ENCODE data around the gene CCDC136. TPM values are rescaled to one million over a fixed set of nuclear protein-coding genes. Genes with fewer than 3 reads are reported as not detected.

The CCDC136 gene
- total RNA-seq, 4 donors from 2014 or later, result 0.61 to 15.8 (median 9.3) TPM

- H3K4me3 ChIP-seq, result no peak overlapping the region
- H3K27me3 ChIP-seq, result no peaks in the 10 kb centered on the region
- DNase-seq (peak in 1 of 2 donors; percentile 38), ATAC-seq (no peak)
- in situ Hi-C loops (cut with MboI; ENCODE audit: low sequenced_read_pairs in 4 of 4) (loop anchor here in 2 of 4 donors (10.0 to 25.0 kb wide), 3 partner anchors 76 to 409 kb away; partner anchors contain the start of genes CCDC136 (in 1 of the 2) and HILPDA (in 1 of the 2)), intact Hi-C loops (cut with DNase I; ENCODE audit: low total_unique reads) (no loop called here)
- TF ChIP-seq POLR2A (IDR thresholded peaks at IDR 0.05), result no peak
- TF ChIP-seq CTCF (IDR thresholded peaks at IDR 0.05 in 4 of 5, conservative IDR thresholded peaks at IDR 0.05 in 1 of 5), result no peak
- no peak overlapping the region for H3K27ac ChIP-seq
- H3K36me3 ChIP-seq, result no peaks in the 10 kb centered on the region
- H3K9me3 ChIP-seq, result no peaks in the 10 kb centered on the region
- peaks cover 12 to 16% of the 10 kb centered on the region in 2 donors for H3K4me1 ChIP-seq
Measured at GRCh38 chr7:128871050-128871449, 79.3 kb downstream of the CCDC136 start.

Other genes with a start within 250 kb of the CCDC136 start
- gene GARIN1A, start 119.7 kb upstream of the CCDC136 start, total RNA-seq, result 1 to 10 TPM in 2 of 4 donors, under 1 TPM in 2; 0.13 to 1.6 (median 0.76) TPM
- gene CALU, start 52.6 kb upstream of the CCDC136 start, total RNA-seq, result 100 to 1,000 TPM in 2 of 4 donors, 10 to 100 TPM in 2; 40.1 to 115 (median 90.6) TPM
- not detected for gene OPN1SW, start 16.2 kb upstream of the CCDC136 start, total RNA-seq
- gene FLNC, start 38.4 kb downstream of the CCDC136 start, total RNA-seq, result 1,000 to 10,000 TPM; 1,071 to 4,398 (median 2,381) TPM
- 10 to 100 TPM; 79.3 to 99.2 (median 82.3) TPM for gene ATP6V1F, start 70.9 kb downstream of the CCDC136 start, total RNA-seq
- under 1 TPM in 1 of 4 donors, not detected in 3; 0.10 TPM for gene KCP, start 118.7 kb downstream of the CCDC136 start, total RNA-seq
- gene IRF5, start 146.0 kb downstream of the CCDC136 start, total RNA-seq, result 1 to 10 TPM in 3 of 4 donors, under 1 TPM in 1; 0.27 to 3.8 (median 2.8) TPM